Medulla oblongata (tissue), 1 donor: ENCODE data around the gene OTUB2.

ENCODE experiments used
- DNase-seq: peaks from one replicate; pipeline ENCODE4 v3.0.0-alpha.2; 2015; ENCODE audit errors: extremely low spot score

OTUB2 gene

GRCh38 chr14:94021001-94021400, 5.1 kb upstream of the OTUB2 start:
- DNase-seq, result no peak

- no peak for DNase-seq
These were observed 4.6 kb upstream of the OTUB2 start for GRCh38 chr14:94021416-94022157.

- DNase-seq, result no peak
These were observed 3.4 kb upstream of the OTUB2 start for GRCh38 chr14:94022532-94023411.

- no peak for DNase-seq
These were observed 1.6 kb upstream of the OTUB2 start for GRCh38 chr14:94024549-94024948.

GRCh38 chr14:94025720-94026119, 420 bp upstream of the OTUB2 start:
- DNase-seq, result no peak

- no peak for DNase-seq
These were observed 839 bp downstream of the OTUB2 start for GRCh38 chr14:94026889-94027469.

- no peak for DNase-seq
These were observed 1.7 kb downstream of the OTUB2 start for GRCh38 chr14:94027566-94028449.

GRCh38 chr14:94028450-94028826, 2.3 kb downstream of the OTUB2 start:
- no peak for DNase-seq

GRCh38 chr14:94029265-94029664, 3.1 kb downstream of the OTUB2 start:
- DNase-seq, result no peak

GRCh38 chr14:94029671-94030203, 3.6 kb downstream of the OTUB2 start:
- DNase-seq, result no peak

- no peak for DNase-seq
These were observed 4.4 kb downstream of the OTUB2 start for GRCh38 chr14:94030571-94030970.

GRCh38 chr14:94031161-94031882, 5.2 kb downstream of the OTUB2 start:
- DNase-seq, result no peak

- no peak for DNase-seq
These were observed 5.7 kb downstream of the OTUB2 start for GRCh38 chr14:94031883-94032279.

- DNase-seq, result no peak
These were observed 8.7 kb downstream of the OTUB2 start for GRCh38 chr14:94034886-94035285.

- DNase-seq, result peak; percentile 74
These were observed 10.4 kb downstream of the OTUB2 start for GRCh38 chr14:94036313-94037167.

- DNase-seq, result no peak
These were observed 11.8 kb downstream of the OTUB2 start for GRCh38 chr14:94037954-94038353.

- DNase-seq, result no peak
These were observed 12.4 kb downstream of the OTUB2 start for GRCh38 chr14:94038510-94038909.

GRCh38 chr14:94038921-94039629, 12.9 kb downstream of the OTUB2 start:
- DNase-seq, result no peak

GRCh38 chr14:94040247-94040646, 14.1 kb downstream of the OTUB2 start:
- no peak for DNase-seq
